Bronchial epithelial cell (primary cell): ENCODE results near the gene FSTL4. TPM values are rescaled to one million over a fixed set of nuclear protein-coding genes. Genes with fewer than 3 reads are reported as not detected.

Experiments used
- DNase-seq: peaks from one replicate; pipeline ENCODE4 v3.0.0-alpha.2; 2010; ENCODE audit warnings: low read depth
- FAIRE-seq: peaks from 2 replicates; lab custom pipeline; 2011; peaks lifted over from hg19 to GRCh38; lab: Jason Lieb, UNC
- H3K27me3 ChIP-seq: 2 replicates; pipeline ENCODE4 v1.5.1; 2011; ENCODE audit warnings: low read length; ENCODE audit not compliant: control insufficient read depth, insufficient read depth
- H3K36me3 ChIP-seq: 2 replicates; pipeline ENCODE4 v1.5.1; 2011; ENCODE audit warnings: low read length; ENCODE audit not compliant: control insufficient read depth, insufficient read depth
- H3K4me3 ChIP-seq: 2 replicates; pipeline ENCODE4 v1.5.1; 2011; ENCODE audit warnings: mild to moderate bottlenecking, low read depth, low read length, control low read depth
- CTCF ChIP-seq: IDR thresholded peaks from 2 replicates; pipeline ENCODE4 v1.5.1; 2011; ENCODE audit warnings: mild to moderate bottlenecking, moderate library complexity, low read length, control low read depth, inconsistent platforms; ENCODE audit not compliant: insufficient read depth, severe bottlenecking
- total RNA-seq: library from RNA; depleted of rRNA; stranded (reverse); fragments of >200 nt; gene quantifications from 2 replicates; pipeline ENCODE4 v1.2.1, GENCODE V29; 2014

Gene FSTL4
- total RNA-seq, 1 donor from 2014 or later, result not detected

- Histone ChIP-seq H3K27me3 (peaks cover 1% of the 10 kb centered on the region), H3K4me3 (no peak overlapping the region)
These were observed 288.6 kb downstream of the FSTL4 start for GRCh38 chr5:133323494-133324457.

GRCh38 chr5:133322743-133323142, 289.6 kb downstream of the FSTL4 start:
- Histone ChIP-seq H3K27me3 (peaks cover 1% of the 10 kb centered on the region), H3K36me3 (no peaks in the 10 kb centered on the region), H3K4me3 (no peak overlapping the region)
- FAIRE-seq (no peak), DNase-seq (no peak)
- TF ChIP-seq CTCF, result no peak

More at GRCh38 chr5:133323494-133324457, 288.6 kb downstream of the FSTL4 start:
- no peaks in the 10 kb centered on the region for H3K36me3 ChIP-seq
- no peak for TF ChIP-seq CTCF
- DNase-seq (no peak), FAIRE-seq (no peak)

GRCh38 chr5:133321833-133322420, 290.4 kb downstream of the FSTL4 start:
- Histone ChIP-seq H3K27me3 (peaks cover 1% of the 10 kb centered on the region), H3K36me3 (no peaks in the 10 kb centered on the region), H3K4me3 (no peak overlapping the region)
- DNase-seq (no peak), FAIRE-seq (peak; percentile 18)
- TF ChIP-seq CTCF, result no peak

- no peak overlapping the region for H3K4me3 ChIP-seq
- TF ChIP-seq CTCF, result no peak
- H3K27me3 ChIP-seq, result peaks cover 1% of the 10 kb centered on the region
- DNase-seq (no peak), FAIRE-seq (no peak)
- H3K36me3 ChIP-seq, result no peaks in the 10 kb centered on the region
These were observed 291.0 kb downstream of the FSTL4 start for GRCh38 chr5:133321286-133321832.

- H3K4me3 ChIP-seq, result no peak overlapping the region
- no peaks in the 10 kb centered on the region for H3K36me3 ChIP-seq
- no peak for FAIRE-seq
These were observed 292.3 kb downstream of the FSTL4 start for GRCh38 chr5:133319905-133320520.

More at GRCh38 chr5:133319905-133320520, 292.3 kb downstream of the FSTL4 start:
- no peak for TF ChIP-seq CTCF
- no peaks in the 10 kb centered on the region for H3K27me3 ChIP-seq
- DNase-seq, result peak; percentile 35
